NCI-H1436 (cell line): Measurements from ENCODE around the gene GMPPB.

ENCODE experiments used
- DNase-seq: peaks from one replicate; lab custom pipeline; 2025; lab: John Stamatoyannopoulos, UW

GMPPB gene

DNA sequence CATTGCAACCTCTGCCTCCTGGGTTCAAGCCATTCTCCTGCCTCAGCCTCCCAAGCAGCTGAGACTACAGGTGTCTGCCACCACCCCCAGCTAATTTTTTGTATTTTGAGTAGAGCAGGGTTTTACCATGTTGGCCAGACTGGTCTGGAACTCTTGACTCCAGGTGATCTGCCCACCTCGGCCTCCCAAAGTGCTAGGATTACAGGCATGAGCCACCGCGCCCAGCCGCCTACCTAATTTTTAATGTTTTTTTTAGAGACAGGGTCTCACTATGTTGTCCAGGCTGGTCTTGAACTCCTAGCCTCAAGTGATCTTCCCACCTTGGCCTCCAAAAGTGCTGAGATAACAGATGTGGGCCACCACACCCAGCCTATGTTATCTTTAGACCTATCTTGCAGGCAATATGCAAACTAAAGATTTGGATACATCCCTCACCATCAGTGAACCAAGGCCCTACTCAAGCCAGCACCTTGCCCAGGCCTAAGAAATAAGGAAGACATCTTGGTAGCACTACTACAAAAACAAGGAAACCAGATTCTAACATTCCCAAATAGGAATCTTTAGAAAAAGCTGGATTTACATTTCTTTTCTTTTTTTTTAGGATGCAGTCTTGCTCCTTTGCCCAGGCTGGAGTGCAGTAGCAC, 6.3 kb upstream of the GMPPB start:
- DNase-seq, result no peak

DNA sequence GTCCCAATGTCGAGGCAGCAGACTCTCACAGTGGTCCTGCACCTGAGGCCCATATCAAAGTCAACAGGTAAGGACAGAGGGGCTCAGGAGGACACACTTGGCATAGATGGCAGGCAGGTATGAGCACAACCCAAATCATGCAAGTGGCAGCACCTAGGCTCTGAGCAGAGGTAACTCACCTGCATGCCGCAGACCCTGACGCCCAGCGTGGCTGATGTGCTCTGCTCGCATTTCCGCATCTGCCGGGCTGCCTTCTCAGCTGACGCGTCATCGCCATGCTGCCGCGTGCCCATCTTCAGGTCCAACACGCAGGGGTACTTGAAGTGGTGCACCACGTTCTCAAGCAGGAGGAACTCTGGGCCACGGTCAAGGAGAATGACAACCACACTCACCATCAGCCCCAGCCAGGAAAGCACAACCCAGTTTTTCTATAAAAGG, 4.2 kb upstream of the GMPPB start:
- DNase-seq, result no peak

DNA sequence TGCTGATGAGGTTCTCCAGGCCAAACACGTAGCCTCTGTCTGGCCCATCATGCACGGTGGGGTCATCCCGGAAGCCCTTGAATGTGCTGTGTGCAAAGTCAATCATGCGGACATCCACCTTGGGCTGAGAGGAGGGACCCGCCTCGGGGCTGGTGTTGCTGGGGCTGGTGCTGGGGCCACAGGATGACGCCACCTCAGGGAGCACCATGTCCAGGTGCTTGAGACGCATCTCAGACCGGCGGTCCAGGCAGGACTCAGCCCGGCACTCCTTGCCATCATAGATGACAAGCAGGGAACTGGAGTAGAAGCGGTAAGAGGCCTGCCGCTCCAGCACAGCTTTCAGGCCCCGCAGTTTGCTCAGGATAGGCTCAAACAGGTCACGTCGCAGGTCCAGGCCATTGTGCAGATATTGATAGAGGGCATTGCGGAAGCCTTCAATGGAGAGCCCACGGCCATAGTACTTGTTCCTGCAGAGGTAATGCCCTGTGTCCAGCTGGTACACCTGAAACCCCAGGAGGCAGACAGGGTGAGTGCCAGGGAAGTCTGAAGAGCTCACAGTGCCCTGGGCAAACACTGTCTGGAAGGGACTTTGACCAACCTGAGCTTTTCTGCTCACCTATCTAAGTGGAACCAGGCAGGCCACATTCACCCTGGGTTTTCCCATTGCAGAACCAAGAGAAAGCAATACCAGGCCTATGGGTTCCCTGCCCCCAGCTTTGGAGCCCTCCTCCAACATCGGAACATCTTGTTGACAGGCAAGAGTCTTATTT, 3.6 kb upstream of the GMPPB start:
- DNase-seq, result no peak

DNA sequence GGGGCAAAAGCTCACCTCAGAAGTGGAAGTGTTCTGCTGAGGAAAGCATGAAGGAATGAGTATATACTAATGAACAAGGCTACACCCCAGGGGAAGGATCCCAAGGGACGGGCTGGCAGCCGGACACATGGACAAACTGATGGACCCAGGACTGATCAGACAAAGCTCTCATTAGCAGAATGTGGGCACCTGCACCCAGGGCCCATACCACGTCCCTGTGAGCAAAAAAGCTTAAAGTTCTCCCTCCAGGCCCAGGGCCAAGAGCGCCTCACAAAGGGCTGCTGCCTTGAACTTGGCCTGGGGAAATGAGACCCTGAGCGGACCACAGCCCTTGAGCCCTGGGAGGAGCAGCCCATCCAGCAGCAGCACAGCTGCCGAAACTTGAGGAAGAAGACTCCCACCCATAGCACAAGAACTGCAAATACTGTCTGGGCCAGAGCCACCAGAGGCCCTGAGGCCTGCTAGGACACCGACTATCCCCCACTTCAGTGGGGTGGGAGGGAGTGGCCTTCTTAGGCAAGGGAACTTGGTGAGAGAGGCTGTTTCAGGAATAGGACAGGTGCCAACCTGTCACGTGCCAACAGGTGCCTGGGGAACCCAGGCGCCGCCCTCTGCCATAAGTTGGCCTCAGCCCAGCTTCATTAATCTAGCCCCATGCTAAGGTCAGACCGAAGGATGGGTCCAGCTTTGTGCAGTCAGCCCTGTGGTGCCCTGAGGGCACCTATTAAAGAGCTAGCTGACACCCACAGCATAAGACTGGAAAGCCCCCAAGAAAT, 2.3 kb upstream of the GMPPB start:
- DNase-seq, result no peak

DNA sequence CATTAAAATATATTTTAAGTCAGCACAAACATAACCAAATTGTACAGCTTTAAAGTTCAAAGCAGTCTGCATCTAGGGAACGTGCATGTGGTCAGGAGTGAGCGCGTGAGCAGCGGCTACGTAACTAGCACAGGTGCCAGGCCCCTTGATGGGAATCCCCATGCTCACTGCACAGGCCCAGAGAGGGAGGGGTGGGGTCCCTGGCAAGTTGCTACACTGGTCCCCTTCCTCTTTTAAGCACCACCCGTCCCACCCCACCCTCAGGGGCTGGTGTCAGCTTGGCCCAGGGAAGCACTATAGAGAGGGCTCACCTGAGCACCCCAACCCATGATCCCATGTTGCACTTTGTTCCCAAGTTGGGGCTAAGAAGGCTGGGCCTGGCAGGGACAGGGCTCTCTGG, 835 bp upstream of the GMPPB start:
- DNase-seq, result no peak

DNA sequence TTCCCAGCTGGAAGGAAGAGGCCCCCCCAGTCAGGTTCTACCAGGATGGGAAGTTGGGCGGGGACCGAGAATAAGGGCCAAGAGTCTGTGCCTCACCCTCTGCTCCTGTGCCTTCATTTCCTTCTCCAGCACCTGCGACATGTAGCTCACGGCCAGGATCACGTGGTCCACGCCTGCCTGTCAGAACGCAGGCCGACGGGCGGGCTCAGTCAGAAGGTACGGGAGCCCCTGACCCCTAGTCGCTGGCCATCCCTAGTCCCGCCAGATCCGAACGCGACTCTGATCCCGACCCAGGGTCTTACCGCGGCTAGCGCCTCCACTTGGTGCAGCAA, 489 bp downstream of the GMPPB start:
- DNase-seq, result no peak

DNA sequence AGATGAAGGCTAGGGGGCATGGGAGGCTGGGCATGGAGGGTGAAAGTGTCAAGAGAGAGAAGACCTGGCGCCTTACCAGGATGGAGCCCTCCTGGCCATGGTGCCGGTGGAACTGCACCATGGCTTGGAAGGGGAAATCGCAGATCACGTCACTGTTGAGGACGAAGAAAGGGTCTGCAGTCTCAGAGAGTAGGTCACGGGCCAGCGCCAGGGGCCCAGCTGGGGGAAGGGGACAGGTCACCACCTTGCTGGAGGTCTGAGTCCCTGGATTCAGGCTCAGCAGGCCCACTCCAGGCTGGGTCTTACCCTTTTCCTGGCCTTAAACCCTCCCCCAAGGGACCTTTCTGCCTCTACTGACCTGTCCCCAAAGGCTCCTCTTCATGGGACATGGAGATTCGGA, 855 bp downstream of the GMPPB start:
- no peak for DNase-seq

DNA sequence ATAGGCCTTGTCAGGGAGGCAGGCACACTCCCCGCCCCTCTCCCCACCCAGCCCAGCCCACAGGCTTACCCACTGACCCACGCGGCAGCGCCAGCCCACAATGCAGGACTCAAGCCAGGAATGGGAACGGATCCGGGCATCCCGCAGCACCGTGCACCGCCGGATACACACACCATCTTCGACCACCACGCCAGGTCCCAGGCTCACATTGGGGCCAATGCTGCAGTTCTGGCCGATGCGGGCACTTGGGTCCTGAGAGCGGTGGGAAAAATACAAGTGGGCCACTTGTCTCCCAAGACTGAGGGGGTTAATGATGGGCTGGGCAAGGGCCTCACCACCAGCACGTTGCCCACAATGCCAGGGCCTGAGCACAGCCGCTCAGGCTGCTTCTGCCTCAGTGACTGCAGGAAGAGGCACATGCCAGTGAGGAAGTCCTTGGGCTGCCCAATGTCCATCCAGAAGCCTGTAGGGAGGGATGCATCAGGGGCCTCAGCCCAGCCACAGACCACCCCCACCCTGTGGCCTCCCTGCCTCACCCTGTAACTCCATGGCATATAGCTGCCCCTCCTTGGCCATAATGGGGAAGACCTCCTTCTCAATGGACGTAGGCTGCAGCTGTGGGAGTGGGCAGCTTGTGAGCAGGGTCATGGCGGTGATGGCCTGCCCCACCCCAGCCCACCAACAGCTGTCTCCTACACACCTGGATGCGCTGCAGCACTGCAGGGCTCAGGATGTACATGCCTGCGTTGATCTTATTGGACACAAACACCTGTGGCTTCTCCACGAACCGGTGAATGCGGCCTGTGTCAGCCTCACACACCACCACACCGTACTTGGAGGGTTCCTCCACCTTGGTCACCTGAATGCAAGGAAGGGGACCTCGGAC, 1.6 kb downstream of the GMPPB start:
- DNase-seq, result no peak

DNA sequence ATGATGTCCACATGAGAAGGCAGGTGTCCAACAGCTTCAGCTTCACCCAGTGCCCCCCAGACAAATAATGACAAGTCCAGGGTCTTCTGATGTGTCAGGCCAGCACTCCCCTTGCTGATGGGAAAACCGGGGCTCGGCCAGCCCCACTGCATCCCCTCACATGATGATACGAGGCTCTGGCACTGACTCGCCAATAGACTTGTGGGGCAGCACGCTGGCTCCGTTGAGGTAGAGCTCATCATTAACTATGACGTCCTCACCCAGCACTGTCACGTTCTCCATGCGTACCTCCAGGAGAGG, 2.2 kb downstream of the GMPPB start:
- no peak for DNase-seq

DNA sequence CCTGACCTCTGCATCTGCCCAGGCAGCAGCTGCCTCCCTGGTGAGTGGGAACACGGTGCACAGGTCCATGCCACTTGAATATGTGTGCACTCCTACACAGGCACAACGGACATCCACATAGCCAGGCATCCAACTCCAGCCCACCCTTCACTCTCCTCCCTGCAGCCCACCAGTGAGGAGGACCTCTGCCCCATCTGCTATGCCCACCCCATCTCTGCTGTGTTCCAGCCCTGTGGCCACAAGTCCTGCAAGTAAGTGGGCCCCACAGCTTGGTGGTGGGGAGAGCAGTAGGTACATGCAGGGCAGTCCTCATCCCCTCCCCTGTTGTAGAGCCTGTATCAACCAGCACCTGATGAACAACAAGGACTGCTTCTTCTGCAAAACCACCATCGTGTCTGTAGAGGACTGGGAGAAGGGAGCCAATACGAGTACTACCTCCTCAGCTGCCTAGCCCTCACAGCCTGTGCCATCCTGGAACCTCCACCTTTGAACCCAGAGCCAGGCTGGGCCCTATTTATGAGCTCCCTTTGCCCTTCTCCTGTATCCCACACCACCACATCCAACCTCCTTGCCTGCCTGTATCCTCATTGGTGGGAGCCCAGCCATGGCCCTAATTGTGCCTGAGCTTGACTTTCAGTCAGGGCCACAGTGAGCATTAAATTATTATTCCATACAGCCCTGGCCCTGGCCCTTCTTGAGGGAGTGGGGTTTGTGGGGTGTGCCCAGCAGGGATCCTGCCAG, 2.7 kb downstream of the GMPPB start:
- no peak for DNase-seq

DNA sequence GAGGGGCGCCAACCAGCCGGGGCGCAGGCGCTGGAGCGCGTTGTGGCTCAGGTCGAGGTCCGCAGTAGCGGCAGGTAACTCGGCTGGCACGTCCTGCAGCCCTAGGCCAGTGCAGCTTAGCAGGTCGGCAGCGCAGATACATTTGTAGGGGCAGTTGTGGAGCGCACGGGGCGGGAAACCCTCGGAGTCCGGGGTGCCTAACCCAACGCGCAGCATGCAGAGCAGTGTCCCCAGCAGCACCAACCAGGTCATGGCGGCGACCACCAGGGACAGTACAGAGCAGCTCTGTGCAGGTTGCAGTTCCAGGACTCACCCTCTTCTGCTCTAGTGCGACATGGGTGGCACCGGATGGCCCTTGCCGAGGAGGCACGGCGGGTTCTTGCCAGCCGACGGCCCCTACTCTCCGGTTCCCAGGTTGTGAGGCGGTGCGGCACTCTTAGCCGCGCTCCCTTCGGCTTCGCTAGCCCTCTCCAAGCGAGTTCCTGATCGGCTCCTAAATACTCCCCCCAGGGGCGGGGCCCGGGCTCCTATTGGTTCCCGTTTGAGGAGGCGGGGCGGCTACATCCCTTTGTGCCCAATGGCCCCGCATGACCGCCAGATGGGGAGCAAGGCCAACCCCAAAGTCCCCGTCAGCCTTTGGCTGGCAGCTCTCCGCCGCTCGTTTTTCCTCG, 4.4 kb downstream of the GMPPB start, which contains the start of gene AMIGO3:
Gene AMIGO3 (minus strand): TSS at position 471 of the 671 bp plus-strand sequence. CDS start 219 bp downstream, at position 252.
- DNase-seq, result peak; percentile 87

DNA sequence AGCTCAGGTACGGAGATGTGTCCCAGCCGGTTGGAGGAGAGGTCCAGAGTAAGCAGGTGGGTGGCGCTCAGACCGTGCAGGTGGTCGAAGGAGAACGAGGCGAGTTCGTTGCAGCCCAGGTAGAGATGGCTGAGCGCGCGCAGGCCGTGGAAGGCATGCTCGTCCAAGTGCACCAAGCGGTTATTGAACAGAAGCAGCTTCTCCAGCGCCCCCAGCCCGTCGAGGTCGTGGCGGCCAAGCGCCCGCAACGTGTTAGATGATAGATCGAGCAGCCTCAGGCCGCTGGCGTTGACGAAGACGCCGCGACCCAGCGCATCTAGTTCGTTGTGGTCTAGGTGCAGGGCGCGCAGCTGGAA, 4.9 kb downstream of the GMPPB start:
- DNase-seq, result no peak

DNA sequence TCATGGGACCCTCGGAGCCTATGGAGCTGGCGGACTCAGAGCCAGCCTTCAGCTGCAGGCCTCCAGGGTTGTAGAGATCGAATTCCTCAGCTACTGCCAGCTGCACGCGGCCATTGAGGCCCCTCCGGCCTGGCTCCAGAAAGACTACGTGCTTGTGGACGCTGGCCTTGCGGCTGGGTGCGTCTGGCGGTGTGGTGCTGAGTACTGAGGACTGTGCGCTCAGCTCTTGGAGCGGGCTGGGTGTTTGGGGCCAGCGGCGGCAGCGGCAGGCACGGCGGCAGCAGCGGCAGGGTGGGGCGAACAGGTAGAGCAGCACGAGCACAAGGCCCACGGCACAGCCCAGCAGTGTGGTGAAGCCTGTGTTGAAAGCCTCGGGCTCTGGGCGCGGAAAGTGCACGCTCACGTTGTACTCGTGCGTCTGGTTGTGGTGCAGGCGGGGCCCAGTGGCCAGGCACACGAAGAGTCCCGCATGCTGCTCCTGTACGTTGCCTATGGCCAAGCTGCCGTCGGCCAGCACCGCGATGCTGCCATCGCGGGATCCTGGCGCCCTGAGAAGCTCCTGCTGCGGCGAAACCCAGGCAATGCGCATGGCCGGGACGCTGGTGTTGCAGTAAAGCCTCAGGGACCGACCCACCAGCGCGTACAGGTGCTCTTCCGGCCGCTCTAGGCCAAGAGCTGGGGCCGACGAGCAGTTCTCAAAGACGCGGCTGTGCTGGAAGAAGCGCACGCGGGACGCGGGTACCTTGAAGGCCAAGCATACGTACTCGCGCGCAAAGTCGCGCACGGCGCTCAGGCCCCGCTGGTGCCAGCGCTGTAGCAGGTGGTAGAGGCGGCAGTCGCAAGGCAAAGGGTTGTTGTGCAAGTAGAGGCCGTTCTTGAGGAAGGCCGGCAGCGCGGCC, 5.5 kb downstream of the GMPPB start:
- DNase-seq, result no peak

DNA sequence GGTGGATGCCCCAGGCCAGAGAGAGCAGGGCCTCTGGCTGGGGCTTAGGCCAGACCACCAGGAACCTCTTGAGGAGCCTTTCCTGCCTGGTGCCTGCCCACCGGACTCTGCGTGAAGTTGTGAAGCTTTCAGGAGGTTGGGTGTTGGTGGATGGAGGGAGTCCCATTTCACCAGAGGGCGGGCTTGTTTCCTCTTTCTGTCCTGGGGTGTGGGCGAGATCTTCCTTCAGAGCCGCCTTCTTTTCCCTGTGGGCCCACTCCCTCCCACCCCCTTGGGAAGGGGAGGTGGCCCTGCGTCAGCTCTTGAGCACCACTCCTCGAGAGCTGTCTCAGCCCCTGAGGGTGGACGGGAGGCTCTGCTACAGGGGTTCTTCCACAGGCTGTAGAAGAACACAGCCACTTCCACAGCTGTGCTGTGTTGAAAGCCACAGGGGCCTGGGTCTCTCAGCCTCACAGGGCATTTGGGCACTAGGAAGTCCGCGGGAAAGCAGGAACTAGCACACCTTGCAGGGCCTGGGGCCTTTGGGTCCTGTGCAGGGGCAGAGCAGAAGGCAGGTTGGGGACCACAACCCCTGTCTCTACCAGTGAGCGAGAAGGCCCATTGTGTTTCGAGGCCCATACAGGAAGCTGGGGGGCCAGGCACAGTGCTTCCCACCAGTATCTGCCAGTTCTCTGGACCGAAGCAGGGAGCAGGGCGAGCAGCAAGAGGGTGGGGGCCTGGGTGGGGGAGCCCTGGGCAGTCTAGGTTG, 6.4 kb downstream of the GMPPB start:
- no peak for DNase-seq

DNA sequence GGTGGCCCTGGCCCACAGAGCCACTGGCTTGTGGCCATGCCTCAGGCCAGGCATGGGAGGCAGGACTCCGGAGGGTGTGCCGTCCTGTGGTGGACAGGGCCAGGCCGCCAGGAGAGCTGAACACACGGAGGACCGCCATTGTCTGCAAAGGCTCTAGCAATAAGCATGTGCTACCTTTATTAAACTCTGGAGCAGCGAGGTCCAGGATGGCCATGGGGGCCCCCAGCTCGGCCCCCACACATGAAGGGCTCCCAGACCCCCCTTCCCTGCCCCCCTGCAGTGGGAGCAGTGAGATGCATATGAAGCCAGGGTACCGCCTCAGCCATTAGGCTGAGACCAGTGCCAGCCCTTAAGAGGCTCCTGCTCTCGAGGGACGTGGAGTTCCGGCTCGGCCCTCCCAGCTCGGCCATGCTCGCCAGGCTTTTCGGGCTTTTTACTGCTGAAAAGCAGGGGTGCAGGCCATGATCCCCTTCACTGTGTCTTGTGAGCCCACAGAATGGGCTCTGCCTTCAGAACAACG, 7.0 kb downstream of the GMPPB start:
- no peak for DNase-seq

DNA sequence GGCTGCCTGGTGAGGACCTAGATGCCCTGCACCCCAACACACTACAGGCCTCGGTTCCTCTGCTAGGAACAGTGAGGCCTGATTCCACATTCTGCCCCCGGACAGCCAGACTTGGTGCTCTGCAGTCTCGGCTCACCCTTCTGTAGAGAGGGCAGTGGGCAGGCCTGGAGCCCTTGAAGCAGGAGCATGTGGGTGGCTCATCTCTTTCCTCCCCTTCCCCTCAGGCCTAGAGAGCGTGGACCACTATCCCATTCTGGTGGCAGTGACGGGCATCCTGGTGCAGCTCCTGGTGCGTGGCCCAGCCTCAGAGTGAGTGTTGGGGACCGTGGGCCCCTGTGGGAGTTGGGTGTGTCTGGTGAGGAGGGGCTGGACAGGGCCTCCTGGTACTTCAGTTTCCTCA, 7.6 kb downstream of the GMPPB start:
- no peak for DNase-seq

DNA sequence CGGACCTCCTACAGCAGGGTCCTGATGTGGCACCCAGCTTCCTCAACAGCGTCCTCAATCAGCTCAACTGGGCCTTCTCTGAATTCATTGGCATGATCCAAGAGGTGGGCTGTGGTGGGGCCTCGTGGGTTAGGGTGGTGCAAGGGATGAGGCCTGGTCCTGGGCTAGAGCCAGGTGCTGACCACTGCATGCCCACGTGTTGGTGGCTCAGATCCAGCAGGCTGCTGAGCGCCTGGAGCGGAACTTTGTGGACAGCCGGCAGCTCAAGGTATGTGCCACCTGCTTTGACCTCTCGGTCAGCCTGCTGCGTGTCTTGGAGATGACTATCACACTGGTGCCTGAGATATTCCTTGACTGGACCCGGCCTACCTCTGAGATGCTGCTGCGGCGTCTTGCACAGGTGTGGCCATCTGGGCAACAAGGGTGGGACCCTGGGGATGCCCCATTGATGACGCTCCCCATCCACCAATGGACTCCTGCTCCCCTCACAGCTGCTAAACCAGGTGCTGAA, 8.1 kb downstream of the GMPPB start:
- no peak for DNase-seq

DNA sequence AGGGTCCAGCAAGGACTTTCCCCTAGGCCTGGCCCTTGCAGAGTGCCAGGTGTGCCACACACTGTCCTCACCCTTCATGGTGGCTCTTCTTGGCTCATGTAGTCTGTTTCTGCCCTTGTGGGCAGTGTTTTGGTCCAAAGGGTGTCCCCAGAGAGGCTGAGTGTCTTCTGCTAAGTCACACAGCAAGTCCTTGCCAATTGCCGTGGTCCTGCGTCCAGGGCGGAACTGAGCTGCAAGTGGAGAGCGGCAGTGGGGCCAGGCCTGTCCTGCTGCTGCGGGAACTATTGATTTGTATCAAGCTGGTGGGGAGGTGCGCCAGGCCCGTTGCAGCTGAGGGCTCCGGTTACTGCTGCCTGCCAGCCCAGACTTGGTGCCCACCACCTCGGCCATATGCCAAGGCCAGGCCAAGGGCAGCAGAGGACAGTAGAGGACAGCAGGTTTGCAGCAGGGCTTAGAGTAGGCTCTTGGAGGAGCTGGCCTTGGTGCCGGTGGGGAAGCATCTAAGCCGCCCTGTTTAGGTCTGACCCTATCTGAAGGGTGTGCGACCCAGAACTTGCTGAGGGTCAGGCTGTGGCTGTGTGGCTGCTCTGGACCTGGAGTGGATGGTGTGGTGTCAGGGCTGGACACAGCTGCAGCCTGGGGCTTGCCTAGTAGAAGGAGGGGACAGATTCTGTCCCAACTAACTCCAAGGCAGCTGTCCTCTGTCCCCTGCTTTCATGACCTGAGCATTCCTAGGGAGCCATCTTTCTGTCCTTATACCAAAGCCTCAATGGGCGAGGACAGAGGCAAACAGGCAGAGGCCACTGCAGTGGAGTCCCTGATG, 8.8 kb downstream of the GMPPB start:
- DNase-seq, result no peak
